Adipocyte (in vitro differentiated cells): ENCODE results near the gene UBE2S.
"Not testable (repeated sequence)": the region's sequence is repeated elsewhere in the genome, so short reads cannot be mapped to it uniquely, and the experiment has no call there.

Experiments used
- DNase-seq: peaks from one replicate; pipeline ENCODE4 v3.0.0-alpha.2; 2015; ENCODE audit warnings: low read depth
- H3K27me3 ChIP-seq: replicated peaks from 2 replicates; pipeline ENCODE4 v1.7.0; 2013; ENCODE audit warnings: mild to moderate bottlenecking, low read length, moderate library complexity; ENCODE audit not compliant: control insufficient read depth, insufficient read depth
- H3K36me3 ChIP-seq: 2 replicates; pipeline ENCODE4 v1.7.0; 2013; ENCODE audit warnings: low read length, mild to moderate bottlenecking, moderate library complexity; ENCODE audit not compliant: control insufficient read depth, insufficient read depth, severe bottlenecking
- H3K4me1 ChIP-seq: 2 replicates; pipeline ENCODE4 v1.7.0; 2013; ENCODE audit warnings: mild to moderate bottlenecking, low read length, moderate library complexity; ENCODE audit not compliant: control insufficient read depth, insufficient read depth
- H3K4me3 ChIP-seq: 2 replicates; pipeline ENCODE4 v1.7.0; 2013; ENCODE audit warnings: mild to moderate bottlenecking, low read length, moderate library complexity
- H3K9ac ChIP-seq: 2 replicates; pipeline ENCODE4 v1.7.0; 2013; ENCODE audit warnings: mild to moderate bottlenecking, low read length, moderate library complexity
- H3K9me3 ChIP-seq: 2 replicates; pipeline ENCODE4 v1.7.0; 2013; ENCODE audit warnings: mild to moderate bottlenecking, low read length, moderate library complexity; ENCODE audit not compliant: control insufficient read depth

The UBE2S gene

GRCh38 chr19:55401390-55401789, 6.2 kb downstream of the UBE2S start:
- H3K9ac ChIP-seq, H3K9me3 ChIP-seq, DNase-seq, H3K4me3 ChIP-seq, H3K27me3 ChIP-seq, H3K4me1 ChIP-seq: not testable (repeated sequence)
- peaks cover 45% of the 10 kb centered on the region for H3K36me3 ChIP-seq

- DNase-seq, result no peak
- Histone ChIP-seq H3K27me3 (no peaks in the 10 kb centered on the region), H3K9ac (no peak overlapping the region), H3K4me3 (no peak overlapping the region), H3K4me1 (no peaks in the 10 kb centered on the region), H3K9me3 (no peaks in the 10 kb centered on the region), H3K36me3 (peaks cover 36% of the 10 kb centered on the region)
These were observed 7.1 kb downstream of the UBE2S start for GRCh38 chr19:55400281-55401087.

GRCh38 chr19:55398200-55398925, 9.2 kb downstream of the UBE2S start:
- no peak for DNase-seq
- Histone ChIP-seq H3K27me3 (no peaks in the 10 kb centered on the region), H3K9ac (no peak overlapping the region), H3K36me3 (peaks cover 25% of the 10 kb centered on the region), H3K9me3 (no peaks in the 10 kb centered on the region), H3K4me1 (no peaks in the 10 kb centered on the region), H3K4me3 (no peak overlapping the region)

GRCh38 chr19:55392820-55393761, 14.5 kb downstream of the UBE2S start:
- Histone ChIP-seq H3K4me3 (no peak overlapping the region), H3K9ac (no peak overlapping the region), H3K9me3 (no peaks in the 10 kb centered on the region), H3K36me3 (peaks cover 32% of the 10 kb centered on the region), H3K27me3 (no peaks in the 10 kb centered on the region), H3K4me1 (peaks cover 38% of the 10 kb centered on the region)
- no peak for DNase-seq

- H3K9ac ChIP-seq, result peak overlapping the region; percentile 98
- H3K9me3 ChIP-seq, result no peaks in the 10 kb centered on the region
- DNase-seq, result no peak
- H3K27me3 ChIP-seq, result no peaks in the 10 kb centered on the region
- H3K4me3 ChIP-seq, result no peak overlapping the region
- peaks cover 43% of the 10 kb centered on the region for H3K36me3 ChIP-seq
- H3K4me1 ChIP-seq, result peaks cover 49% of the 10 kb centered on the region
These were observed 15.6 kb downstream of the UBE2S start for GRCh38 chr19:55391702-55392615.

- Histone ChIP-seq H3K4me1 (peaks cover 52% of the 10 kb centered on the region), H3K9me3 (no peaks in the 10 kb centered on the region), H3K9ac (peak overlapping the region; percentile 98), H3K27me3 (no peaks in the 10 kb centered on the region), H3K4me3 (no peak overlapping the region), H3K36me3 (peaks cover 44% of the 10 kb centered on the region)
- DNase-seq, result no peak
These were observed 16.4 kb downstream of the UBE2S start for GRCh38 chr19:55391191-55391670.

GRCh38 chr19:55390461-55390880, 17.1 kb downstream of the UBE2S start:
- peaks cover 52% of the 10 kb centered on the region for H3K4me1 ChIP-seq
- no peaks in the 10 kb centered on the region for H3K9me3 ChIP-seq
- peak overlapping the region; percentile 98 for H3K9ac ChIP-seq
- no peaks in the 10 kb centered on the region for H3K27me3 ChIP-seq
- no peak for DNase-seq
- peaks cover 44% of the 10 kb centered on the region for H3K36me3 ChIP-seq
- no peak overlapping the region for H3K4me3 ChIP-seq

DNA sequence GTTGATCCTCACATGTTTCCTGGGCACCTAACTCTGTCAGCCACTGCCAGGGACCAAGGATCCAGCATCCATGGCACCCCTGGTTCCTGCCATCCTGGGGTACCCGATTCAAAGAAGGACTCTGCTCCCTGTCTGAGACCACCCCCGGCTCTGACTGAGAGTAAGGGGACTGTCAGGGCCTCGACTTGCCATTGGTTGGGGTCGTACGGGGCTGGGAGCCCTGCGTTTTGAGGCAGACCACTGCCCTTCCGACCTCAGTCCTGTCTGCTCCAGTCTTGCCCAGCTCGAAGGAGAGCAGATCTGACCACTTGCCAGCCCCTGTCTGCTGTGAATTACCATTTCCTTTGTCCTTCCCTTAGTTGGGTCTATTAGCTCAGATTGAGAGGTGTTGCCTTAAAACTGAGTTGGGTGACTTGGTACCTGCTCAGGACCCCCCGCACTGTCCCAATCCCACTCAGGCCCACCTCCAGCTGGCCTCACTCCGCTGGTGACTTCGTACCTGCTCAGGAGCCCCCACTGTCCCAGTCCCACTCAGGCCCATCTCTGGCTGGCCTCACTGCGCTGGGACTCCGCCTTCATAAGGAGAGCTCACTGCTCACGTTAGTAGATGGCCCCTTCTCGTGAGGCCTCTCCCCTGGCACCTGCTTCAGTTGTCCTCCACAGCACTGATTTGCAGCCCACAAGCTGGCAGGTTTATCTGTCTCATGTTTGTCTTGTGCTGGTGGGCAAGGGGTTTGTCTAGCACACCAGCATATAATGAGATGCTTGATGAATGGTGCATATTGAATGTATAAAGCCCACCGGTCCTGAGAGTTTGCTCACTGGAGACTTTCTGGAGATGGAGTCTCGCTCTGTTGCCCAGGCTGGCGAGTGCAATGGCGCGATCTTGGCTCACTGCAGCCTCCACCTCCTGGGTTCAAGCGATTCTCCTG, 17.9 kb downstream of the UBE2S start:
- Histone ChIP-seq H3K9me3 (no peaks in the 10 kb centered on the region), H3K36me3 (peaks cover 44% of the 10 kb centered on the region), H3K4me3 (no peak overlapping the region), H3K27me3 (no peaks in the 10 kb centered on the region), H3K4me1 (peaks cover 56% of the 10 kb centered on the region), H3K9ac (peak overlapping the region; percentile 98)
- no peak for DNase-seq

GRCh38 chr19:55387736-55388497, 19.7 kb downstream of the UBE2S start:
- peak overlapping the region; percentile 92 for H3K4me3 ChIP-seq
- peak overlapping the region; percentile 98 for H3K9ac ChIP-seq
- H3K4me1 ChIP-seq, result peaks cover 64% of the 10 kb centered on the region

More at GRCh38 chr19:55387736-55388497, 19.7 kb downstream of the UBE2S start:
- H3K36me3 ChIP-seq, result peaks cover 44% of the 10 kb centered on the region
- no peak for DNase-seq
- no peaks in the 10 kb centered on the region for H3K27me3 ChIP-seq
- H3K9me3 ChIP-seq, result no peaks in the 10 kb centered on the region
